GM23338 (cell line): Measurements from ENCODE around the gene ZBP1. TPM values are rescaled to one million over a fixed set of nuclear protein-coding genes. Genes with fewer than 3 reads are reported as not detected.

Source experiments
- ATAC-seq: fragments of 200-7000 bp; cut with Tn5 transposase; 3 replicates; pipeline ENCODE4 v1.9.1; 2020
- DNase-seq: peaks from one replicate; pipeline ENCODE4 v3.0.0-alpha.2; 2015; ENCODE audit warnings: low spot score
- H2AFZ ChIP-seq: fragments of 200-600 bp; sonication (generic); 2 replicates; pipeline ENCODE4 v1.8.0; 2016; ENCODE audit warnings: antibody characterized with exemption, mild to moderate bottlenecking, moderate library complexity
- H3F3A ChIP-seq: fragments of 200-600 bp; sonication (generic); replicated peaks from 2 replicates; pipeline ENCODE4 v1.8.0; 2017; ENCODE audit warnings: antibody characterized with exemption, mixed run types, low read depth
- H3K27ac ChIP-seq: fragments of 200-600 bp; sonication (generic); 2 replicates; pipeline ENCODE4 v1.6.1; 2016; ENCODE audit warnings: low read depth
- H3K27me3 ChIP-seq: fragments of 200-600 bp; sonication (generic); 2 replicates; pipeline ENCODE4 v1.8.0; 2016; ENCODE audit warnings: mild to moderate bottlenecking, mixed run types, moderate library complexity; ENCODE audit not compliant: insufficient read depth
- H3K36me3 ChIP-seq: fragments of 200-600 bp; sonication (generic); 2 replicates; pipeline ENCODE4 v1.8.0; 2016; ENCODE audit warnings: mild to moderate bottlenecking; ENCODE audit not compliant: insufficient read depth
- H3K4me1 ChIP-seq: fragments of 200-600 bp; sonication (generic); 2 replicates; pipeline ENCODE4 v1.8.0; 2016; ENCODE audit warnings: mild to moderate bottlenecking, moderate library complexity; ENCODE audit not compliant: insufficient read depth
- H3K4me2 ChIP-seq: fragments of 200-600 bp; sonication (generic); 2 replicates; pipeline ENCODE4 v1.7.1; 2017; ENCODE audit warnings: mixed run types
- H3K4me3 ChIP-seq: fragments of 200-600 bp; sonication (generic); 2 replicates; pipeline ENCODE4 v1.6.1; 2016; ENCODE audit warnings: mixed run types
- H3K79me2 ChIP-seq: fragments of 200-600 bp; sonication (generic); replicated peaks from 2 replicates; pipeline ENCODE4 v1.8.0; 2017; ENCODE audit warnings: mild to moderate bottlenecking; ENCODE audit not compliant: insufficient read depth
- H3K9me2 ChIP-seq: fragments of 200-600 bp; sonication (generic); 2 replicates; pipeline ENCODE4 v1.8.0; 2017; ENCODE audit not compliant: insufficient read depth
- H4K20me1 ChIP-seq: fragments of 200-600 bp; sonication (generic); replicated peaks from 2 replicates; pipeline ENCODE4 v1.8.0; 2017; ENCODE audit warnings: mild to moderate bottlenecking; ENCODE audit not compliant: insufficient read depth
- H3K27ac Mint-ChIP-seq: 2 replicates; pipeline ENCODE4 v1.8.0; 2020; ENCODE audit warnings: inconsistent platforms, mild to moderate bottlenecking, moderate library complexity, mixed read lengths
- H3K27me3 Mint-ChIP-seq: 3 replicates; pipeline ENCODE4 v1.8.0; 2022; ENCODE audit warnings: low read depth, mild to moderate bottlenecking, moderate library complexity, mixed read lengths, inconsistent platforms; ENCODE audit not compliant: insufficient read depth, poor library complexity
- H3K36me3 Mint-ChIP-seq: 3 replicates; pipeline ENCODE4 v1.8.0; 2021; ENCODE audit warnings: low read depth, mild to moderate bottlenecking, inconsistent platforms, moderate library complexity, mixed read lengths
- H3K4me1 Mint-ChIP-seq: 3 replicates; pipeline ENCODE4 v1.8.0; 2020; ENCODE audit warnings: mild to moderate bottlenecking, inconsistent platforms, mixed read lengths
- H3K4me3 Mint-ChIP-seq: 3 replicates; pipeline ENCODE4 v1.8.0; 2021; ENCODE audit warnings: moderate library complexity, mild to moderate bottlenecking, inconsistent platforms, mixed read lengths
- H3K9me3 Mint-ChIP-seq: 3 replicates; pipeline ENCODE4 v1.8.0; 2020; ENCODE audit warnings: moderate library complexity, mild to moderate bottlenecking, inconsistent platforms, mixed read lengths
- CREB1 ChIP-seq: fragments of 250-450 bp; sonication (Bioruptor Pico); IDR thresholded peaks from 2 replicates; pipeline ENCODE4 v1.5.0; 2020; ENCODE audit warnings: low read depth, mild to moderate bottlenecking, moderate library complexity
- CTCF ChIP-seq, 2 experiments: fragments of 200-600 bp in 1 of 2; sonication (generic) in 1 of 2; conservative IDR thresholded peaks; 2 replicates each; pipeline versions ENCODE4 v1.5.1 to v1.6.1; 2016 to 2017; ENCODE audit warnings: antibody characterized with exemption in 2 of 2, low read depth in 2 of 2, mild to moderate bottlenecking in 2 of 2, moderate library complexity in 1 of 2
- ETS1 ChIP-seq: IDR thresholded peaks from 2 replicates; pipeline ENCODE4 v1.6.1; 2016; ENCODE audit warnings: antibody characterized with exemption
- EZH2 ChIP-seq: fragments of 200-600 bp; sonication (generic); IDR thresholded peaks from one replicate; pipeline ENCODE4 v1.8.0; 2017; ENCODE audit warnings: antibody characterized with exemption, mild to moderate bottlenecking, low read depth; ENCODE audit not compliant: unreplicated experiment
- EZH2phosphoT487 ChIP-seq: fragments of 200-600 bp; sonication (generic); IDR thresholded peaks from one replicate; pipeline ENCODE4 v1.8.1; 2018; ENCODE audit warnings: antibody characterized with exemption; ENCODE audit not compliant: unreplicated experiment
- JUNB ChIP-seq: IDR thresholded peaks from one replicate; pipeline ENCODE4 v1.6.1; 2016; ENCODE audit warnings: antibody characterized with exemption; ENCODE audit not compliant: unreplicated experiment
- NANOG ChIP-seq: IDR thresholded peaks from 2 replicates; pipeline ENCODE4 v1.6.1; 2016; ENCODE audit warnings: antibody characterized with exemption, borderline replicate concordance
- POLR2AphosphoS5 ChIP-seq: IDR thresholded peaks from 2 replicates; pipeline ENCODE4 v1.6.1; 2016; ENCODE audit warnings: antibody characterized with exemption, low read depth
- REST ChIP-seq: IDR thresholded peaks from one replicate; pipeline ENCODE4 v1.6.1; 2018; ENCODE audit warnings: antibody characterized with exemption; ENCODE audit not compliant: unreplicated experiment
- STAT1 ChIP-seq: IDR thresholded peaks from one replicate; pipeline ENCODE4 v1.6.1; 2016; ENCODE audit warnings: antibody characterized with exemption; ENCODE audit not compliant: unreplicated experiment
- ZNF114 ChIP-seq: fragments of 250-450 bp; sonication (Bioruptor Pico); IDR thresholded peaks from 2 replicates; pipeline ENCODE4 v1.5.0; 2020; ENCODE audit warnings: mild to moderate bottlenecking, moderate library complexity
- ZNF331 ChIP-seq: fragments of 250-450 bp; sonication (Bioruptor Pico); IDR thresholded peaks from 2 replicates; pipeline ENCODE4 v1.5.0; 2020; ENCODE audit warnings: low read depth, mild to moderate bottlenecking, moderate library complexity
- ZNF462 ChIP-seq: fragments of 250-450 bp; sonication (Bioruptor Pico); IDR thresholded peaks from 2 replicates; pipeline ENCODE4 v1.5.0; 2020; ENCODE audit warnings: mild to moderate bottlenecking, moderate library complexity
- polyA plus RNA-seq: library from polyadenylated mRNA; unstranded; fragments of >200 nt; fragmentation: Nextera tagmentation; extraction: Ambion mirVana; gene quantifications from 2 replicates; pipeline ENCODE4 v1.2.1, GENCODE V29; 2016
- total RNA-seq: library from RNA; depleted of rRNA; stranded (reverse); fragments of >200 nt; shearing (Covaris generic); gene quantifications from 2 replicates; pipeline ENCODE4 v1.2.3, GENCODE V29; 2014

ZBP1 gene
- total and polyA plus RNA-seq, 2 experiments from 2014 or later: not detected

GRCh38 chr20:57556980-57557274 is 63.3 kb downstream of the ZBP1 start:
- H3K27ac Mint-ChIP-seq: no peak overlapping the region
- DNase-seq (no peak), ATAC-seq (no peak)
- H3K4me1 Mint-ChIP-seq: peaks cover 10% of the 10 kb centered on the region
- Histone ChIP-seq H3K4me1 (no peaks in the 10 kb centered on the region), H3K36me3 (no peaks in the 10 kb centered on the region), H3K79me2 (no peaks in the 10 kb centered on the region), H3F3A (no peaks in the 10 kb centered on the region), H3K27ac (no peak overlapping the region), H3K4me3 (no peak overlapping the region), H4K20me1 (no peaks in the 10 kb centered on the region), H3K4me2 (no peak overlapping the region), H2AFZ (no peak overlapping the region), H3K9me2 (no peaks in the 10 kb centered on the region), H3K27me3 (no peaks in the 10 kb centered on the region)
- TF ChIP-seq JUNB (no peak), EZH2 (no peak), ZNF331 (no peak), REST (no peak), STAT1 (no peak), NANOG (no peak), ZNF114 (CRISPR knock-in tag) (no peak), CREB1 (CRISPR knock-in tag) (no peak), ETS1 (no peak), POLR2AphosphoS5 (no peak), CTCF (conservative IDR thresholded peaks at IDR 0.05; ENCODE audit: low read depth in 2 of 2) (no peak), EZH2phosphoT487 (no peak), ZNF462 (CRISPR knock-in tag) (no peak)
- no peaks in the 10 kb centered on the region for H3K27me3 Mint-ChIP-seq
- H3K36me3 Mint-ChIP-seq: no peaks in the 10 kb centered on the region
- no peak overlapping the region for H3K4me3 Mint-ChIP-seq
- H3K9me3 Mint-ChIP-seq: peaks cover 1% of the 10 kb centered on the region; the same call in 1 of the 3 replicates
